ENCODE data around the gene MYMK.

- TF ChIP-seq CTCF (conservative IDR thresholded peaks at IDR 0.05; ENCODE audit: low read depth in 2 of 2), result peak in 1 of 2 experiments; percentile 37; a peak in 3 of 4 replicates
- TF ChIP-seq EZH2 (IDR thresholded peaks at IDR 0.05; ENCODE audit: low read depth, unreplicated experiment), result no peak
- no peak for TF ChIP-seq POLR2AphosphoS5 (IDR thresholded peaks at IDR 0.05; ENCODE audit: low read depth)
- no peak for TF ChIP-seq STAT1 (IDR thresholded peaks at IDR 0.05; ENCODE audit: unreplicated experiment)
- TF ChIP-seq ZNF114 (CRISPR knock-in tag; IDR thresholded peaks at IDR 0.05), result no peak
- no peak for TF ChIP-seq EZH2phosphoT487 (IDR thresholded peaks at IDR 0.05; ENCODE audit: unreplicated experiment)
- TF ChIP-seq NANOG (IDR thresholded peaks at IDR 0.05; ENCODE audit: borderline replicate concordance), result no peak
These were observed 29.4 kb upstream of the MYMK start for GRCh38 chr9:133553973-133554713.

Data from GM23338 (cell line).